Measurements from ENCODE around the gene RAB11FIP3.

Gene RAB11FIP3

GRCh38 chr16:534856-535445, 109.5 kb downstream of the RAB11FIP3 start:
- DNase-seq = no peak

GRCh38 chr16:535446-536405, 110.3 kb downstream of the RAB11FIP3 start:
- DNase-seq = no peak

- DNase-seq = no peak
Measured at GRCh38 chr16:536746-537145, 111.3 kb downstream of the RAB11FIP3 start.

DNA sequence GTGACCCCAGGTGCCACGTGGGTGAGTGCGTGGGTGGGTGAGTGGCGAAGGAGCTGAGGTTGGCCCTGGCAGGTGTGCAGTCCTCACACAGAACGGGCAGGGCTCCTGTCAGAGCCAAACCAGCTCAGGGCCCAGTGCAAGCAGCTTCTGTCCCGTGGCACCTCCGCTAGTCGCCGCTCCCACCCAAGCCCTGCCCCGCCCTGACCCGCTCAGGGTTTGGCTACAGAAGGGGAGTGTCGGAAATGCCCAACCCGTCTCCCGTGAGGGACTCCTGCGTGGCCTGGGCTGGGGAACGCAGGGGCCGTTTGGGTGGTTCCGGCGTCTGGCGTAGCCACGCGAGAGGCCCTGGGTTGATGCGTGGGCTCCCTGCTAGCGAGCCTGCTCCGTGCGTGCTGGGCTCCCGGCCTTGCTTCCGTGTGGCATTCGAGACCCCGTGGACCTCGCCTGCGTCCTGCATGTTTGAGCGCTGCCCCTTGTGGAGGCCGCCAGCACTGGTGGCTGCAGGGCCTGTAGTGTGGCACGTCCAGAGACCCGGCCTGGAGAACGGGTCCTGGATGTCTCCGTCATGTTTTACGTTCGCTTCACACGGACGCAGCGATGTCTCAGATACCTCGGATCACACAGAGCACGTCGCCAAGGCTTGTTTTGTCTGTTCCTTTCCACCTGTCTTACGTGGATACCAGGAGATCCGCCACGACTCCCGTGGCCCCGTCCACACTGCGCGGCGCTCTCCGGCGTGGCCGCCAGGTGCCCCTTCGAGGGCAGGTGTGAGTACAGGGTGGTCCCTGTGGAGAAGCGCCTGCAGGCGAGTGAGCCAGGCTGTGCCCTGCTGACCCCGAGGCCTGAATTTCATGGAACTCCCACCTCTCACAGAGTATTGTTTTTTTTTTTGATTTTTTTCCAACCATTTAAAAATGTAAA, 112.2 kb downstream of the RAB11FIP3 start:
- no peak for DNase-seq

GRCh38 chr16:539901-540530, 114.6 kb downstream of the RAB11FIP3 start:
- DNase-seq = no peak

GRCh38 chr16:540645-541340, 115.3 kb downstream of the RAB11FIP3 start:
- DNase-seq = no peak

DNA sequence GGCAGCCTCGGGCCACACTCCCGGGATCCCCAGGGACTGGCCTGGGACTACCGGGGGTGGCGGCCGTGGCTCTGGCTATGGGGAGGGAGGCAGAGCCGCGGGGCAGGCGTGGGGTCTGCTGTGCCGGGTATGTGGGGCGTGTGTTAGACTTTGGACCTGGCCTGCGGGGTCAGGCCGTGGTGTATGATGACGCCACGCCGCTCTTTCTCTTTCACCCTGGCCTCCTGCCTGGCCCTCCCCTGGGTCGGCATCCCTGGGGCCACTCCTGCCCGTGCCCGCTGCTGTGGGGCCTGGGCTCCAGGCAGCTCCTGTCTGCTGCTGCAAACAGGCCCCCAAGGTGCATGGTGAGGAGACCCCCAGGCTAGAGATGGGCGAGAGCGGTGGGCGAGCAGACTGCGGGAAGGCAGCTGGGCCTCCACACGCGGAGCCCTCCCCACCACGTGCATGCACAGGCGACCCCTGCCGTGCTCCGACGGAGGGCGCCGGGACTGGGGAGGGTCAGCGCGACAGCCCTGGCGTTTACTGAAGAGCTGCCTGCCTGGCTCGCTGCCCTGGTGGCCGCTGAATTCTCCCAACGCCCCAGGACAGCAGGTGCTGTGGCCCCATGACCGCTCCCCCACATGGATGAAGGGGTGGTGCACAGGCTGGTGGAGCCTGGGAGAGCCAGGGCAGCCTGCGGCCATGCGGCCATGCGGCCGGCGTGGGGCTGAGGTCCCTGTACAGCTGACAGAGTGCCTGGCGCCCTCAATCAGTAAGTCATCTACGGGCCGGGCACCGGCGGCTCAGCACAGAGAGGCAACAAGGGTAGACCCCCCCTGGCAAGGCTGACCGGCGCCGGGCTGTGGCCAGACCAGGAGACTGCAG, 118.1 kb downstream of the RAB11FIP3 start:
- DNase-seq = no peak

DNA sequence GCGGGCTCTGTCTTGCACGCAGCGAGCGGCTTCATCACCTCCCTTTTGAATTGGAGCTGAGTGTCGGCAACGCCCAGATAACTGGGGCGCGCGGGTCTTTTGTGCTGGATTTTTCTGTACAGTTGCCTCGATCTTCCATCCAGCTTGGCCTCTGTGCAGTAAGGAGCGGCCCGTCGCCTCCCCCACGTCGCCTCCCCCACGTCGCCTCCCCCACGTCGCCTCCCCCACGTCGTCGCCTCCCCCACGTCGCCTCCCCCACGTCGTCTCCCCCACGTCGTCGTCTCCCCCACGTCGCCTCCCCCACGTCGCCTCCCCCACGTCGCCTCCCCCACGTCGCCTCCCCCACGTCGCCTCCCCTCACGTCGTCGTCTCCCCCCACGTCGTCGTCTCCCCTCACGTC, 119.1 kb downstream of the RAB11FIP3 start:
- DNase-seq = no peak

GRCh38 chr16:546909-547770, 121.7 kb downstream of the RAB11FIP3 start:
- peak; percentile 41 for DNase-seq

- no peak for DNase-seq
Measured at GRCh38 chr16:548586-548985, 123.1 kb downstream of the RAB11FIP3 start.

GRCh38 chr16:549544-550263, 124.3 kb downstream of the RAB11FIP3 start:
- no peak for DNase-seq

DNA sequence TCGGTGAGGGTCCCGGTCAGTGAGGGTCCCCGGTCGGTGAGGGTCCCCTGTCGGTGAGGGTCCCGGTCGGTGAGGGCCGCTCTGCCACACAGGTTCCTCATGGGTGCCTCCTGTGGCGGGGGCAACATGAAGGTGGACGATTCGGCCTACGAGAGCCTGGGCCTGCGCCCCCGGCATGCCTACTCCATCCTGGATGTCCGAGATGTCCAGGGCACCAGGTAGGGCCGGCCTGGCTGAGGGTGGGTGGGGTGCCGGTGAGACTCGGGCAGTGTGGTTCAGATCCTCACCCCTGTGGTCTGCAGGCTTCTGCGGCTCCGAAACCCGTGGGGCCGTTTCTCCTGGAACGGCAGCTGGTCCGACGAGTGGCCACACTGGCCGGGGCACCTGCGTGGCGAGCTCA, 125.8 kb downstream of the RAB11FIP3 start:
- DNase-seq = no peak

GRCh38 chr16:552171-552570, 126.7 kb downstream of the RAB11FIP3 start:
- DNase-seq = no peak

- no peak for DNase-seq
Measured at GRCh38 chr16:553601-554296, 128.3 kb downstream of the RAB11FIP3 start.

- DNase-seq = no peak
Measured at GRCh38 chr16:554297-554621, 128.8 kb downstream of the RAB11FIP3 start.

DNA sequence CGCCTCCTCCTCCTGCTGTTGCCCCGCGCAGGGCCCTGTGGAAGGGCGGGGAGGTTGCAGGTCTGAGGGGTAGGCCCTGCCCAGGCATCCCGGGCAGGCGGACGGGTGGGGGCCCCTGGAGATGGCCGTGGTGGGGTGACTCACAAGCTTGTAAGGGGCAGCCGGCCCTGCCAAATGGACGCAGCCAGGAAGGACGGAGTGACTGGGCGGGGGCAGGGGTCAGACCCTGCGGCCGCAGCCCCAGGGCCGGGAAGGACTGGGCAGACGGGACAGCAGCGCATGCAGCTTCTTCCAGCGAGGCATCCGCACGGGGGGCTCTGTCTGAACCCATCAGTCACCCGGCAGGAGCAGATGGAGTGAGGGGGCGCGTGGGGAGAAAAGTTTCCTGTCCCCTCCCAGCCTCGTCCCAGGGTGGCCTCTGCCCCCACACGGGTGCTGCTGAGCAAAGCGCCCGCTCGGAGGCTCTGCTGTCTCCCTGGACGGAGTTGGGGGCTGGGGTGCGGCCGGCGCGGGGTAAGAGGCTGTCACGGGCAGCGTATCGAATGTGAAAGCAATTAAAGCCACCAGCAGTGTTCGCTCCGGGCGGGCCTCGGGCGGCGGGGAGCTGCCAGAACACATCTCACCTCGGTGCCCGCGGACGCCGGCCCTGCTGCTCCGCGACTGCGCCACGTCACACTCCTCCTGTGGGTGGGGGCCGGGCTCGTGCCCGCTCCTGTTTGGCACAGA, 129.4 kb downstream of the RAB11FIP3 start:
- no peak for DNase-seq

- no peak for DNase-seq
Measured at GRCh38 chr16:555528-556473, 130.4 kb downstream of the RAB11FIP3 start.

Measured in activated CD4-positive, alpha-beta T cell treated with anti-CD3 and anti-CD28 coated beads, Interleukin-2, Interleukin-6, amounts not matched to agents 100 ng/mL and 50 ng/mL, durations not matched to agents 16 hours and 8 hours (primary cell).